NCI-H146 treated with DMSO at 0.1 percent for 48 hours (cell line): Measurements from ENCODE around the gene MEIS1.
"Not testable (repeated sequence)": the region's sequence is repeated elsewhere in the genome, so short reads cannot be mapped to it uniquely, and the experiment has no call there.

ENCODE experiments used
- DNase-seq: peaks from one replicate; lab custom pipeline; 2025; ENCODE audit not compliant: unreplicated experiment; lab: John Stamatoyannopoulos, UW

Gene MEIS1

DNA sequence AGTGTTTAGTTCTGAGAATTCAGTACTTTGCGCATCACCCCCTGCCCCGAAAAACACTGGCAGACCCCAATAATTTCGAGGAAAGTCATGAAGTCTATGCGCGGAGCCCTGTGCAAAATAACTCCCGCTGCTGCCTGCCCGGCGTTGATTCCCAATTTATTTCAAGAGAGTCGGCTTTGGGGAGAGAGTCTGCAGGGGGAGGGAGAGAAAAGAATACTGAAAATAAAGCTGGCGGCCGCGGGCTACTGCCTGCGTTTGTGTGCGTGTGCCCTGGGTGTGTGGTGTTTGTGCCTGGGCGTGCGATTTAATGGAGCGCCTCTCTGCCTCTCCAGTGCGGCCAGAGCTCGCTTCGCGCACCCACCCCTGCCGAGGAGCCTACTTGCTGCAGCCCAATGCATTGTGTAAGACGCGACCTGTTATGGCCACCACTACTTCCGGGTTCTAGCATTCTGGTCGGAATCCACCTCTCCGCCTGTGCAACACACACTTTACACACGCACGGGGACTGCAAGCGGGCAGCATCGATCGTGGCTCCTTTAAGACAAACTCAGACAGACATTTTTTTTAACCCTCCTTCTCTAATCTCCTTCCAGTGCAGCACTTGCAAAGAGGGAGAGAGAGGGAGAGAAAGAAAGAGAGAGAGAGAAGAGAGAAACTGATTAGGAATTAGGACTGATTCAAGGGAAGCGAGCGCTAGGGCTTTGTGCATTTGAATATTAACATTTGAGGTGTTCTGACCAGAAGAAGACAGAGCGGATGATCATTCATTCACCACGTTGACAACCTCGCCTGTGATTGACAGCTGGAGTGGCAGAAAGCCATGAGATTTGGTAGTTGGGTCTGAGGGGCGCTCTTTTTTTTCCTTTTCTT lies at the start of gene MEIS1:
TSS of gene MEIS1 (plus strand) at position 447 of the 870 bp plus-strand sequence. CDS start 732 bp downstream, outside the sequence.
- DNase-seq, result peak; percentile 92

DNA sequence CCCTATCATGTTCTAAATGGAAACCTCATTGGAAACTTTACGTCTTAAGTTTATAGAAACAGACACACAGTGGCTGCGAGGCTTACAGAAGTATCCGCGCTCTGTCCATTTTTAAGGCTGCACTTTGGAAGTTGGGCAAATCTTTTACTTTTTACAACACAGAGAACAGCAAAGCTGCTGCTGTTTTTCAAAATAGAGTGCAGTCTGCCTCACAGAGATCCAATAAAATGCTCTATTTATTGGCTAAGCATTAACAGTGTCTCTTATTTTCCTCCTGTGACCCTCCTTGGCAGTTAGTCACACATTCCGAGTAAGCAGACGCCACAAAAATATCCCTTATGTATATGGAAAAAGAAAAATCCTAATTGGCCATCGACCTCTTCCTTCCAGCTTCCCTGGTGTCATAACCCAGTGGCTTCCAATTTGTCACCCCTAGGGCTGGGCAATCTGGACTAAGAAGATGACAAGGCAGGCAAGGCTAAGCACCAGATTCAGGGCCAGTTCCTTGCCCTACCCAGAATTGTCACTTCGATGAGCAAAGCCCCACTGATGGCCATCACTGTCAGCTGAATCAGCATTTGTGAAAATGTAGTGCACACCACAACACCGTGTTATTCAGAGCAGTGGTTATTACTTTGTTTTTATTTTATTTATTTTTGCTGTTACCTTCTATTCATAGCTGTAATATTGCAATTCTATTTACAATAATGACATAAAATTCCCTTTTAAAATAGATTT lies 47.7 kb upstream of the MEIS1 start:
- no peak for DNase-seq

DNA sequence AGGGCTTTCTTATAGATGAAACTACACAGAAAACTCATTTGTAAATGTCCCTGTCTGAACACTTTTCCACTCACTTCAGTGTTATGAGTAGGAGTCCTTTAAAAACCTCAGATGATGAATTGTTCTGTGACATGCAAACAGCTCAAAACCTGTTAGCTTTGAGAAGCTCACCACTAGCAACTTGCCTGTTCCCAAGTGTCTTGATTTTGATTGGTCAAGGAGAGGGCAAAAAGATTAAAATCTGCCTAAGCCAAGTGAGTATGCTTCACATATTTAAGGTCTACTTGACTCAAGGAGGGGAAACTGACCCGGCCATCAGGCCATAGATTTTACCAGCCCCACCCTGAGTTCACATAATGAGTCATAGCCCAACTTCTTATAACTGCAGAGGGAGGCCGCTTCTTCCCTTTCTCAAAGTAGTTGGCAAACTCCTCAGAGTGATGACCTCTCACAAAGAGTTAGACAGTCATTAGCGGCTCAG lies 45.2 kb upstream of the MEIS1 start:
- DNase-seq, result no peak

DNA sequence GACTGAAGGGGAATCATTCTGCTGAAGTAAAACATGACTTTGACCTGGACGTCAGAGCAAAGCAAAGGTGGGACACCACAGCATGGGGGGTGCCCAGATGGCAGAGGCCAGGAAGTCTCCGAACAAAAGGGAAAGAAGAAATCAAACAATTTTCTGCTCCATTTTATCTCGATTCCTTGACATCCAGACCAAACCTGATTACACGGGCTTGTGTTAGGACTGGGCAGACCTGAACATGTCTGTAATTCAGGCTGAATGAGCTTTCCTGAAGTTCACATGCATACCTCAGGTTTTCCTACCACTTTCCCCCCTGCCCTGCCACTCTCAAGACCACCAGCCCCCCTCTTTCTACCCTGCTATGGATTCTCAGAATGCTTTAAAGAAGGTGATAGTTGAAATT lies 44.8 kb upstream of the MEIS1 start:
- no peak for DNase-seq

DNA sequence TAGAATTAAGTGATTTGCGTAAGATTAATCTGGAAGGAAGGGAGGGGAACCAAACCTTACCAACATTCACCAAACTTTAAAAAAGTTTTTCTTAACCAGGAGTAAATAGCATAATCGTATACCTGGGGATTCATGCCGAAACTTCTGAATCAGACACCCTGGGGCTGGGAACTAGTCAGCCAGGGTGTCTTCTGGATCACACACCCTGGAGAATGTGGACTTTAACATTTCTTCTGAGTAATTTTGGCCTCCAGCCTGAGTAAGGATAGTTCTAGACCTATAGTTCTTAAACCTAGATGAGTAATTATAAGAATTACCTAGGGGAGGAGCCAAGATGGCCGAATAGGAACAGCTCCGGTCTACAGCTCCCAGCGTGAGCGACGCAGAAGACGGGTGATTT lies 44.1 kb upstream of the MEIS1 start:
- no peak for DNase-seq

DNA sequence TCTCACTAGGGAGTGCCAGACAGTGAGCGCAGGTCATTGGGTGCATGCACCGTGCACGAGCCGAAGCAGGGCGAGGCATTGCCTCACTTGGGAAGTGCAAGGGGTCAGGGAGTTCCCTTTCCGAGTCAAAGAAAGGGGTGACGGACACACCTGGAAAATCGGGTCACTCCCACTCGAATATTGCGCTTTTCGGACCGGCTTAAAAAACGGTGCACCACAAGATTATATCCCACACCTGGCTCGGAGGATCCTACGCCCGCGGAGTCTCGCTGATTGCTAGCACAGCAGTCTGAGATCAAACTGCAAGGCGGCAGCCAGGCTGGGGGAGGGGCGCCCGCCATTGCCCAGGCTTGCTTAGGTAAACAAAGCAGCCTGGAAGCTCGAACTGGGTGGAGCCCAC lies 43.7 kb upstream of the MEIS1 start:
- not testable (repeated sequence) for DNase-seq

DNA sequence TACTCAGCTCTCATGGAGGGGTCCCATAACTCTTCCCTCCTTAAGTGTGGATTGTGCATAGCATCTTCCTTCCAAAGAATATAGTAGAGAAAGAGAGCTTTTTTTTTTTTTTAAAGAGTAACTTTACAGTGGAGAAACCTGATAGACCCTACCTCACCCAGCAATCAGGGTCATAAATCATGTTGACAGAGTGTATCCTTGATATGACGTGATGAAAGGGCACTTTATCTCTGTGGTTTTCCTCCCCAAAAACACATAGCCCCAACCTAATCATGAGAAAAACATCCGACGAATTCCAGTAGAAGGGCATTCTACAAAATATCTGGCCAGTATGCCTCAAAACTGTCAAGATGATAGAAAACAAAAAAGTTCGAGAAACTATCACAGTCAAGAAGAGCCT lies 29.5 kb upstream of the MEIS1 start:
- DNase-seq, result no peak

DNA sequence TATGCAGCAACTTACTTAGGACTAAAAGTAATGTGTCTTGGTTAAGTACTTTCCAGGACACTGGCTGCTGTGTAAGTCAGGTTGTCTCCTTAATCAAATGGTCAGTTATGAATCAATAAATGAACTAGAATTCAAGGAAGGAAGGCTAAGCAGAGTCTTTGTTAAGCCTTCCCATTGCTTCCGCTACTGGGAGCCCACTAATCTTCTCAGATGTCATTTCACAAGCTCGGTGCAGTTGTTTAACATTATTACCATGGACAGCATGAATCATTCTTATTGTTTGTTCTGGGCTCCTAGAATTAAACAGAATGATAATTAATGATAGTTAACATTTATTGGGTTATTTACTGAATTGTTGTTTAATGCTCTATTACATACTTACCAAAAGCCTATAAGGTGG lies 26.0 kb upstream of the MEIS1 start:
- DNase-seq, result no peak

DNA sequence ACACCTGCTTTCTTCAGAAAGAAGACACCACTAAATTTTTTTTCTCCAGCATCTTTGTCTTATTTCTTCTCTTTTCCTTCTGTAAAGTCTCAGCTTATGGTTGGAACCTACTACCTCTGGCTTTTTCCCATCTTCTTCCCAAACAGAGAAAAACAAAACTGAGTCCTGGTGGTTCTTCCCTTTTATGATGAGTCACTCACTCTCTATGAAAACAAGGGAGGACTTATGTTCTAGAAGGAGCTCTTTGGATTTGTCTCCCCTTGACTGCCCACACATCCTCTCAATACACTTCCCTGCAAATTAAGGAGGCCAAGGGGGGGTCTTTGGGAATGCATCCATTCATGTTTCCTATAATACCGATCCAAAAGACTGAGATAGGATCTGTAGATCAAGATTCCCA lies 22.1 kb upstream of the MEIS1 start:
- DNase-seq, result no peak

DNA sequence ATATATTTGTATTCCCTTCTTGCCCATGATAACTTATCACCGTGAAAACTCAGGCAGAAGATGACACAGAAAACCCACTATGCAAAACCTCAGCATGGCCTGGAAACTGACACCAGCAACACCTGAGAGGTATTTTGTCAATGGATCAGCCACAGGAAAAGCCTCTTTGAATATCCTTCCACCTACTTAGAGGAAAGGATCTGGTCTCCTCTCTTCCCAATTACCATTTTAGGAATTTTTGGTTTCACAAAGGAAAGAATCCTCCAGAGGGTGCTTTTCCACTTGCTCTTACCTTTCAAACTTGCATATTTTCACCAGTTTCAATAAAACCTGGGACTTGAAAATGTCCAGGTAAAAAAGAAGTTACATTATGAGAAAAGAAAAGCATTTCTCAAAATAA lies 20.0 kb upstream of the MEIS1 start:
- DNase-seq, result no peak

DNA sequence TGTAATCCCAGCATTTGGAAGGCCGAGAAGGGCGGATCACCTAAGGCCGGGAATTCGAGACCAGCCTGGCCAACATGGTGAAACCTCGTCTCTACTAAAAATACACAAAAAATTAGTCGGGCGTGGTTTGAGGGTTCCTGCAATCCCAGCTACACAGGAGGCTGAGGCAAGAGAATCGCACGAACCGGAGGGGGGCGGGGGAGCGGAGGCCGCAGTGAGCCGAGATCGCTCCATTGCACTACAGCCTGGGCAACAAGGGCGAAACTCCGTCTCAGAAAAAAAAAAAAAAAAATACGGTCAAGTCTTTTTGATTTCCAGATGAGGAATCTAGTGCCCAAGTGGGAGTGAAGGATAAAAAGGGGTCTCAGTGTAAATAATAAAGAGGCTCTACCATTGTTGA lies 16.5 kb upstream of the MEIS1 start:
- no peak for DNase-seq

DNA sequence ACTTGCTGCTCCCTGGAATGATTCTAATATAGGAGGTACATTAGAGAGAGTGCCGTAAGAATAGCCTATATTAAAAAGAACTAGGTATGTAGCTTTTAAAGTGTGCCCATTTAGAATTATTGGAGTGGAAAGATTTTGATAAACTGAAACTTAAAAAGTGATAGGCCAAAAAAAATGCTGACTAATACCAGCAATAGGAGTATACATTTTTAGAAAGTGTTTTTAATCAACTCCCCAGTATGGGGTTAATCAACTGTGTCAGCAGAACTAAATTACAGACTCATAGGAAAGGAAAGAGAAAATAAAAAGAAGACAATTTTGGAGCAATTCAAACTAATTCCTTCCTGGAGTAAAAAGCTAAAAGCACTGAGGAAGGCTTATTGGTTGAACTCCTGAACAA lies 13.3 kb upstream of the MEIS1 start:
- no peak for DNase-seq

DNA sequence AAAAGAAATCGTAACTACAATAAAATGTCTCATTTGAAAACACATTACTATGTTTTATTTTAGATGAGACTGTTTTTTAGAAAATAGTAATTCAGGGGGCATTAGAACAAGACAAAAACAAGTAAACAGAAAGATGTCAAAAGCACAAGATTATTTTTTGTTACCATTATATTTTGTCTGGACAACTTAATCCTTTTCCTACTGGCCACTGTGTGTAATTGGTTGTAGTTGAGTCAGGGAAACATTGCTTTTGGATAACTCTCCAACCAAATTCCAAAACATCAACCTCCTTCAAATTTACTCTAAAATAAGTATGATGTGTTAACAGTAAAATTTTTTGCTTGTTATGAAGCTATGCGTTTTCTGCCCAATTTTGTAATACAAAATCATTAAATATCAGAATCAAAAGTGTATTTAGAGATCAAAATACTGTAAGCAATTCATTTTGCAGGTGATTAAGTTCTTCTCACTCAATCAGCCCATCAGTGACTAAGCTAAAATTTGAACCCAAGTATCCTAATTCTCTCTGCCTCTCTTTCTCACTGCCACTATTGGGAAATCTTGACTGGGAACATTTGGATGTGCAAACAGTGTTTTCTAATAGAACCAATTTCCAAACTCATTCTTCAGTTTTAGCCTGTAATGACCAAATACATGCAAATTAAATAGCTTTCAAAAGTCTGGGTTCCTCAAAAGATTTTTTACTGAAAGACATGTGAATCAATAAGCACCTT lies 11.4 kb upstream of the MEIS1 start:
- no peak for DNase-seq

DNA sequence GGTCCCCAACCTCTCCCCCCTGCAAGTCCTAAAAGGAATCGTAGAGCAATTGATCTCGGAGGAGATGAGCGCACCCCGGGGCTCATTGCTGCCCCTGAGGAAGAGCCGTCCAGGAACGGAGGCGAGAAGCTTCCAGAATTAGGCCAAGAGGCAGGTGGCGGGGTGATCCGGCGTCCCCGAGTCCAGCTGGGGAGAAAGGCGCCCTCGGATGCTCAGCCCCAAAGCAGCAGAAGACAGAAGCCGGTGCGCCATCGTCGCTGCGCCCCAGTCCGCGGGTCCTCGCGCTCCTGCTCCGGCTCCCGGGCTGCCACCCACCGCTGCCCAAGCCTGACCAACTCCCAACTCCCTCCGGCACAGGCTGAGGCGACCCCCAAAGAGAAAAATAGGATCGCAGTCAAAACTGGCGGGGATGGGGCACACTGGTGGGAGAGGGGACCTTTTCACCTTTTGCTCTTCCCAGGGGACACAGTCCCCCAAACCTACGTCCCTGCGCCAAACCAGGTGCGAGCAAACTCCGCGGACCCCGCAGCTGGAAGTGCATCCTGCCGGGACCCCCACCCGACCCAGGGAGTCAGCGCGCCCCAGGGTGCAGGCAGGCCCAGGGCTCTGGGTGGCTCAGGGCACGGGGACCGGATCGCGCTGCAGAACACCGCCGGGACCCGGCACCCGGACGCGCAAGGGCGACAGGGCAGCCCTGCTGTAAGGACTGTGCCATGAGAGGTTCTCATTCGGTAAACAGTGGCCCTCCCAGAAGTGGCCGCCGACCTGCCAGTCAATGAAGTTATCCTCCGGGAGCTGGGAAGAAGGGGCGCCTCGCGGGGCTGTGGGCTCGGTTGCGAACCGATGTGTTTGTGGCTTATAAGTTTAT lies 8.4 kb upstream of the MEIS1 start:
- no peak for DNase-seq

DNA sequence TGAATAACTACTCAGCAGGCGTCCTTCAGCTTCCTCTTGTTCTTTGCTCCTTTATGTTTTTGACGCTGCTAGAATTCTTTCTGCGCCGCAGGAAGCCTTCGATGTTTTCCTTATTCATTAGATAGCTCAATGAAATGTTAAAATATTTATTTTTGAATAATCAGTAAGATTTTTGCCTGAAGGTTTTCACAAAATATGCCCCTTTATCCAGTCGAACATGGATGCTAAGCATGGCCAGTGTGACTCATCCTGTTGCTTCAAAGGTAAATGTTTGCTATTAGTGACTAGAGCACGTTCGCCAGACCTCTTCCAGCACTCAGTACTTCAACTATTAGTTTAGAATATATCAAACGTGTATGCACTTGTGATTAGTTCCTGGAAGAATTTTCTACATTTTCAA lies 7.6 kb upstream of the MEIS1 start:
- peak; percentile 39 for DNase-seq

DNA sequence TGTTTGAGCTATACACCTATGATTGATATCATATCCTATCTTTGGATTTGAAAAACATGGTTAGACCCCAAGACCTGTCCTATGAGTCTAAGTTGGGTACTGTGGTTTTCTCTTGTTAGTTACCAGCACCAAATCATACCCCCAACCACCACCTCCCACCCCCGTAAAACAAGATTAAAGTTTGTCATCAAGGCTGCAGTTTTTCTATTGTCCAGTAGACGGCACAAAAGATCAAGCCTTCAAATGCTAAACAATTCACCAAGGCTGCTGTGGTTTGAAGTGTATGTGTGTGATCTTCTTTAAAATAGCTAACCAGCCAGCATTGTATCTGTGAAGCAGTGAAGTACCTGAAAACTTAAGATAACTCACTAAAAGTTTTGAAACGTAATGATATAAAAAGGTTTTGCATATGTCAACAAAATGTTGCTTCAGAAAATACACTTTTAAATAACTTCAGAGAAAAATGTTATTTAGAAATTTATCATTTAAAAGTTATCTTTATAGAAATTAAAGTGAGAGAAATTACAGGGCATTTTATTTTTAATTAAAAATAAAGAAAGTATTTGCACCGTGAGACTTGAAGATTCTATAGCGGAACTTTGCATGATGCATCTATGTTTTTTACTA lies 5.8 kb upstream of the MEIS1 start:
- DNase-seq, result peak; percentile 60

DNA sequence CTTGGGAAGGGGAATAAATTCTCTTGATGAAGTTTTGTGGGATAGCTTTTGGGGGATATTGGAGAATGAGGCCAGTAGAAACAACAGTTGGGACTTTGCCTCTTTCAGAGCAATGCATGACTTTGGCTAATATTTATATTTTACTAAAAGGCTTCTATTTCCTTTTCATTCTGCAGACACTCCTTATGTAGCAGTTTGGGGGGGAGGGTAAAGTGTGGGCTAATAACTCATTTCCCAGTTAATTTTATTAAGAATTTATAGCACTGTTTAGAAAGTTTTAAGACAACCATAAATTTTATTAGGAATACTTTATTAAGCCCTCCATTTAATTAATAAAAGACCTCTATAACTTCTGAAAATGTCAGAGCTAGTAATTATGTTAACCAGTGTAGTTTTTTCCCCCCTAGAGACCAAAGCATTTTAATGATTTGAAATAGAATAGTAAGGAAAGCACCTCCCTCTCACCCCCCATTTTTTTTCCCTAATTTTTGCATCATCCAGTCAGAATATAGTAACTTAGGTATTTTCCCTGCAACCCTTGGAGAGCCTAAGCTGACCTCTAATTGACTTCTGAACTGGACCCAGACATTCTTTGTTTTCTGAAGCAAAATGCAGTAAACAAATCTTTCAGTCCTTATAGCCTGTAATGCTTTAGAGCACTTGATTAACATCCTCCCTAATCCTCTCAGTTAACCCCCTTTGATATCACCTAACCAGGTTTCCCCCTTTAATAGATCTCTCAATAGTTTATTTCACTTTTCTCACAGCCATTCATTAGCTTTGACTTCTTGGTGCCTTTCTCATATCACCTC lies 5.0 kb upstream of the MEIS1 start:
- DNase-seq, result no peak

DNA sequence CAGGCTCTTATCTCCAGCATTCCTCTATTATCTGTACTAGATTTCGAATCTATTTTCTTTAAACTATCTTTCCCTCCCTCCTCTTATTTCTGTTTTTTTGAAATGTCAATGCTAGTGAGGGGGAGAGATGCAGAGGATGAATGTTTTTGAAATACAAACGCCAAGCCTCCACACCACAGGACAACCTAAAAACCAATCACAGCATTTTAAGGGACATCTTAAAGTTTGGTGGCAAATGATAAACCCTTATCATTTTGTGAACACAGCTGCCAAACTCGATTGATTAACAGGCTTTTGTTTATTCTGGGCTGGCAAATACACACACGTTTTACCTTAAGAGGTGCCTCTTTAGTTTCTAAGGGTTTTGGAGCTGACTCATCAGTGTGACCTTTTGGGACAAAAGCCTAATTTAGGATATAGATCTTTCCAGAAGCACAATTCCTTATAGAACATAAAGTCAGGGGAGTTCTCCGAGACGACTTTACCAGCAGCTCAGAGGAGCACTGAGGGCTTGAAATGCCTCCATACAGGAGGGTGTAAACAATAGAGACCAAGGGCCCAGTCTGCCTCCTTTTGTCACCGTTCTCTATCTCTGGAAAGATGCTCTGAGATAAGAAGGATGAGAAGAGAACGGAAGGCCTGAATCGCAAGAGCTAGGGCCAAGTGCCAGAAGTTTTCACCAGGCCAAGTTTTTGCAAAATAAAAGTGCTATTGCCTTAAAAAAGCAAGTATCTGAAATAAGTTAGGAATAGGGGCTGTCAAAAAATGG lies 4.2 kb upstream of the MEIS1 start:
- DNase-seq, result no peak

DNA sequence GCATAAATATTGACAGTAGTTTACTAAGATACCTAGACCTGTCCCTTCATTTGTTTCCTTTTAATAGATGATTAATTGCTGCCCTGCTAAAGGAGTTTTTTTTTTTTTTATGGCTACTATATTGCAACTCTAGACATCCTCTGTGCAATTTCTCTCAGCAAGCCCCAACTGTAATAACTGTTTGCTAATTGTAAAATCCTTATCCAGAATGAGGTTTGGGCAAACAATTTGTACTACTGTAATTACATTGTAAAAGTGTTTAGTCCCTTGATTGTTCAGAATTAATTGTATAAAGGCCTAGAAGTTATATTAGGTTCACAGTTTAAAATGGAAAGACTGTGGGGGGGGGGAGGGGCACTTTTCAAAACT lies 3.7 kb upstream of the MEIS1 start:
- peak; percentile 25 for DNase-seq
